Measurements from ENCODE around the gene ZDHHC11. TPM values are rescaled to one million over a fixed set of nuclear protein-coding genes. Genes with fewer than 3 reads are reported as not detected.
"Not testable (repeated sequence)": the region's sequence is repeated elsewhere in the genome, so short reads cannot be mapped to it uniquely, and the experiment has no call there.

Gene ZDHHC11
- total RNA-seq, 1 experiment from 2014 or later = 17.0 TPM

DNA sequence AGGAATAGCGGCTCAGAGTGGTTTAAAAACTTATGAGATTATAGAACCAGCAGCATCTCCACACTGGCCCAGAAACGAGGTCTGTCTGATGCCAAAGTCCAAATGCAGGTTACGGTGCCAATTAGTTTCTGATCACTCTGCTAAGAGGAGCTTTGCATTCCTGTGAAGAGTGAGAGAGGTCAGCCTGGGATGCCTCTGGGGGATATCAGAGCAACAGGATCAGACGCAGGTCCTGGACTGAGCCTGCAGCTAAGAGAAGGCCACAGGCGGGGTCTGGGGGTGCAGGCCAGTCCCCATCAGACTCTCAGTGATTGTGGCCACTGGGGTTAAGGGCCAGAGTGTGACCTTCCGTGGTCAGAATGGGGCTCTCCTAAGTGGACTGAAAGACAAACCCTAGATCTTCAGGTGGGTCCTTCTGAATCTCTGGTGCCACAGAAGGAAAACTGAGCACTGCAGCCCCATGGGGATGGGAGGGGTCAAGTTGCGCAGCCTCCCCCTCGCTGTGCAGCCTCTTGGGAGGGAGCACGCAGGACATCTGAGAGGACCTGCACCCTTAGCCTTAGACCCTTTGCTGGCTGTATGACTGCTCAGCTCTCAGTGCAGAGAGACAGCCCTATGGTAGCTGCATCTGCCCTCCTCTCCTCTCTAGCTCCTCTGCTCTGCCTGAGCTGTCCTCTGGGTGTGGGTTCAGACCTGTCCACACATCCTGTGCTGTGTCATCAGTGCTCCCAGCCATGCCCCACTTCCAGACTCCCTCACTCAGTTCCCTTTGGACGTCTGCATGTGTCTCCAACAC lies 42.9 kb downstream of the ZDHHC11 start:
- H3K4me1 ChIP-seq (ENCODE audit: control insufficient read depth in 1 of 2, insufficient read depth in 2 of 2, low read length in 2 of 2); intact Hi-C loops (cut with micrococcal nuclease); RAD21 ChIA-PET (ENCODE audit: low non-redundant PET in 1 of 2, low total read pairs in 2 of 2, uncharacterized antibody in 2 of 2, unreplicated experiment in 2 of 2); POLR2A ChIA-PET; H3K27ac ChIP-seq (ENCODE audit: low read depth, low read length); H3K36me3 ChIP-seq (ENCODE audit: control insufficient read depth in 1 of 2, insufficient read depth in 2 of 2, low read length in 2 of 2); BruUV-seq (replicated peaks); H3K9me2 ChIP-seq (ENCODE audit: insufficient read depth); H3K9me3 ChIP-seq (ENCODE audit: control insufficient read depth in 1 of 2, insufficient read depth in 1 of 2, low read depth in 1 of 2, low read length in 2 of 2); H3K4me3 ChIP-seq (replicated peaks in 1 of 2; ENCODE audit: low read depth in 1 of 2, low read length in 2 of 2); H3K79me2 ChIP-seq (ENCODE audit: insufficient read depth, low read length); H4K20me1 ChIP-seq (ENCODE audit: insufficient read depth); CTCF ChIA-PET; H2AFZ ChIP-seq (ENCODE audit: low read depth, low read length, poor library complexity, severe bottlenecking); H3K4me2 ChIP-seq (ENCODE audit: low read length); DNase-seq (ENCODE audit: low read depth, low spot score); H3K9ac ChIP-seq (ENCODE audit: low read length); H3K27me3 ChIP-seq (ENCODE audit: insufficient read depth, low read length): not testable (repeated sequence)
- peak; percentile 34; the same call in 1 of the 2 replicates for ATAC-seq

DNA sequence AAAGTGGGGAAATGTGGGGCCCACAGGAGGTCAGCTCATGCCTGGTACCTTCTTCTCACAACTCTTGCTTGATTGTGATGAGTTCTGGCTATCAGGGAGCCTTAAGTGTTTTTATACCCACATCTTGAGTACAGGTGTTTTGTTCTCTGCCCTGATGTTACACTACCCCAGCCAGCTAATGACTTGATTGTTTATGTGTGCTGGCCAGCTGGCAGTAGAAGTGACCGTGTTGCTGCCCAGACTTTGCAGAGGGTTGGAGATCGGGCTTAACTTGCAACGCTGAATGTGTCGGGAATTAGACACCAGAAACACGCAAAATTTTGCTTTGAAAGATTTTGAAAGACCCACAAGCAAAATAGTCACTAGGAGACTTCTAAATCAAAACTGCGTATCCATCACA lies 49.3 kb downstream of the ZDHHC11 start:
- H3K9me3 ChIP-seq (ENCODE audit: control insufficient read depth in 1 of 2, insufficient read depth in 1 of 2, low read depth in 1 of 2, low read length in 2 of 2) = no peaks in the 10 kb centered on the region
- no peak overlapping the region for H3K4me3 ChIP-seq (replicated peaks in 1 of 2; ENCODE audit: low read depth in 1 of 2, low read length in 2 of 2)
- POLR2A ChIA-PET = no interaction called here
- no peaks in the 10 kb centered on the region for H3K79me2 ChIP-seq (ENCODE audit: insufficient read depth, low read length)
- RAD21 ChIA-PET (ENCODE audit: low non-redundant PET in 1 of 2, low total read pairs in 2 of 2, uncharacterized antibody in 2 of 2, unreplicated experiment in 2 of 2) = no interaction called here
- intact Hi-C loops (cut with micrococcal nuclease) = no loop called here
- no peak for DNase-seq (ENCODE audit: low read depth, low spot score)
- H3K36me3 ChIP-seq (ENCODE audit: control insufficient read depth in 1 of 2, insufficient read depth in 2 of 2, low read length in 2 of 2) = no peaks in the 10 kb centered on the region
- CTCF ChIA-PET = no interaction called here
- no peaks in the 10 kb centered on the region for H3K4me1 ChIP-seq (ENCODE audit: control insufficient read depth in 1 of 2, insufficient read depth in 2 of 2, low read length in 2 of 2)
- H4K20me1 ChIP-seq (ENCODE audit: insufficient read depth) = no peaks in the 10 kb centered on the region
- TF ChIP-seq EZH2phosphoT487 (IDR thresholded peaks at IDR 0.05; ENCODE audit: borderline replicate concordance) = no peak
- no peak for TF ChIP-seq ZNF274 (IDR thresholded peaks at IDR 0.05; ENCODE audit: low read depth, low read length)
- no peak for TF ChIP-seq RAD21 (IDR thresholded peaks at IDR 0.05; ENCODE audit: low read depth)
- TF ChIP-seq, protein P1, sequence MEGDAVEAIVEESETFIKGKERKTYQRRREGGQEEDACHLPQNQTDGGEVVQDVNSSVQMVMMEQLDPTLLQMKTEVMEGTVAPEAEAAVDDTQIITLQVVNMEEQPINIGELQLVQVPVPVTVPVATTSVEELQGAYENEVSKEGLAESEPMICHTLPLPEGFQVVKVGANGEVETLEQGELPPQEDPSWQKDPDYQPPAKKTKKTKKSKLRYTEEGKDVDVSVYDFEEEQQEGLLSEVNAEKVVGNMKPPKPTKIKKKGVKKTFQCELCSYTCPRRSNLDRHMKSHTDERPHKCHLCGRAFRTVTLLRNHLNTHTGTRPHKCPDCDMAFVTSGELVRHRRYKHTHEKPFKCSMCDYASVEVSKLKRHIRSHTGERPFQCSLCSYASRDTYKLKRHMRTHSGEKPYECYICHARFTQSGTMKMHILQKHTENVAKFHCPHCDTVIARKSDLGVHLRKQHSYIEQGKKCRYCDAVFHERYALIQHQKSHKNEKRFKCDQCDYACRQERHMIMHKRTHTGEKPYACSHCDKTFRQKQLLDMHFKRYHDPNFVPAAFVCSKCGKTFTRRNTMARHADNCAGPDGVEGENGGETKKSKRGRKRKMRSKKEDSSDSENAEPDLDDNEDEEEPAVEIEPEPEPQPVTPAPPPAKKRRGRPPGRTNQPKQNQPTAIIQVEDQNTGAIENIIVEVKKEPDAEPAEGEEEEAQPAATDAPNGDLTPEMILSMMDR (IDR thresholded peaks at IDR 0.05 in 2 of 3, conservative IDR thresholded peaks at IDR 0.05 in 1 of 3; ENCODE audit: borderline replicate concordance in 1 of 3, insufficient read depth in 1 of 3, low read depth in 2 of 3, low read length in 2 of 3) = no peak
- TF ChIP-seq SRF (IDR thresholded peaks at IDR 0.05; ENCODE audit: low read depth) = no peak
- no peak for TF ChIP-seq JUND (IDR thresholded peaks at IDR 0.05)
- no peak for ATAC-seq
- H3K27ac ChIP-seq (ENCODE audit: low read depth, low read length) = no peak overlapping the region
- no peaks in the 10 kb centered on the region; the same call in 1 of the 2 replicates for H3K9me2 ChIP-seq (ENCODE audit: insufficient read depth)
- no TSS peak for BruUV-seq (replicated peaks)
- no peak overlapping the region for H3K4me2 ChIP-seq (ENCODE audit: low read length)
- H2AFZ ChIP-seq (ENCODE audit: low read depth, low read length, poor library complexity, severe bottlenecking) = no peak overlapping the region
- no peak overlapping the region for H3K9ac ChIP-seq (ENCODE audit: low read length)
- H3K27me3 ChIP-seq (ENCODE audit: insufficient read depth, low read length) = no peaks in the 10 kb centered on the region

DNA sequence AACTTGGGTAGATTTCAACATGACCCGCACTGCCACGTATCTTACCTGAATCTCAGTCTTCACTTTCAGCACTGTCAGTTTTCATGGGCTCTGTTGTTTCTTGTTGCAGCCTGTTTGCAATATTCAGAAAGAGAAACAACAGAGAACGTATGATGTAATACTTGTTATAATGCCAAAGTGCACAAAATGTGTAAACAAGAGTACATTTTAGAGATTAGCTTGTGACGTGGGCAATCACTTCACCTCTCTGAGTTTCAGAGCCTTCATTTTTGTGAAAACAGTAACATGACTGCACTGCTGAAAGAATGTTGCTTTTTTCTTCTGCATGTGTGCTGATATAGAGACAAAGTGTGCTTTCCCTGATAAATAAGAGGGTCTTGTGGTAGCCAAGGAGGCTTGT lies 49.7 kb downstream of the ZDHHC11 start:
- DNase-seq (ENCODE audit: low read depth, low spot score); H3K27me3 ChIP-seq (ENCODE audit: insufficient read depth, low read length); H3K4me2 ChIP-seq (ENCODE audit: low read length); RAD21 ChIA-PET (ENCODE audit: low non-redundant PET in 1 of 2, low total read pairs in 2 of 2, uncharacterized antibody in 2 of 2, unreplicated experiment in 2 of 2); H3K9me2 ChIP-seq (ENCODE audit: insufficient read depth); H3K79me2 ChIP-seq (ENCODE audit: insufficient read depth, low read length); H3K9me3 ChIP-seq (ENCODE audit: control insufficient read depth in 1 of 2, insufficient read depth in 1 of 2, low read depth in 1 of 2, low read length in 2 of 2); H3K36me3 ChIP-seq (ENCODE audit: control insufficient read depth in 1 of 2, insufficient read depth in 2 of 2, low read length in 2 of 2); H3K4me3 ChIP-seq (replicated peaks in 1 of 2; ENCODE audit: low read depth in 1 of 2, low read length in 2 of 2); POLR2A ChIA-PET; H3K9ac ChIP-seq (ENCODE audit: low read length); H4K20me1 ChIP-seq (ENCODE audit: insufficient read depth); BruUV-seq (replicated peaks); H3K4me1 ChIP-seq (ENCODE audit: control insufficient read depth in 1 of 2, insufficient read depth in 2 of 2, low read length in 2 of 2); H2AFZ ChIP-seq (ENCODE audit: low read depth, low read length, poor library complexity, severe bottlenecking); intact Hi-C loops (cut with micrococcal nuclease); CTCF ChIA-PET; ATAC-seq; H3K27ac ChIP-seq (ENCODE audit: low read depth, low read length): not testable (repeated sequence)
